K562 (cell line): ENCODE results near the gene CSTA. TPM values are rescaled to one million over a fixed set of nuclear protein-coding genes. Genes with fewer than 3 reads are reported as not detected.

ENCODE experiments used
- ATAC-seq: fragments of 200-7000 bp; cut with Tn5 transposase; 3 replicates; pipeline ENCODE4 v1.9.1; 2020; ENCODE audit warnings: moderate library complexity
- BruUV-seq: library from RNA; stranded (reverse); fragments of 400-500 nt; replicated peaks from 2 replicates; lab custom pipeline; 2021; lab: Mats Ljungman, UMichigan
- CTCF ChIA-PET: fragments of 300-600 bp; formaldehyde crosslinking; extraction: SDS; loops from one replicate; lab custom pipeline; 2021; ENCODE audit warnings: low intra/inter-chr PET ratio; lab: Yijun Ruan, JAX
- POLR2A ChIA-PET: fragments of 300-600, 350-650 bp; sonication (Branson Sonifier 250); formaldehyde crosslinking; extraction: SDS; loops from one replicate; lab custom pipeline; 2021; ENCODE audit warnings: antibody characterized with exemption, inconsistent platforms; lab: Yijun Ruan, JAX
- DNase-seq, 4 experiments: peaks; one replicate each; pipeline versions ENCODE4 v3.0.0 to v3.0.0-alpha.2; 2011 to 2018; ENCODE audit warnings: low spot score in 3 of 4, mixed read lengths in 3 of 4; ENCODE audit errors: extremely low read depth in 1 of 4
- FAIRE-seq: peaks from 2 replicates; lab custom pipeline; 2011; peaks lifted over from hg19 to GRCh38; lab: Jason Lieb, UNC
- H2AFZ ChIP-seq: 2 replicates; pipeline ENCODE4 v1.6.0; 2011; ENCODE audit warnings: low read depth, low read length, control low read depth, inconsistent platforms
- H3K27ac ChIP-seq: fragments of 200-600 bp; 3 replicates; pipeline ENCODE4 v1.8.0; 2011; ENCODE audit warnings: low read depth, mild to moderate bottlenecking, control low read depth, inconsistent platforms, low read length, moderate library complexity, mixed read lengths; ENCODE audit errors: extremely low read depth
- H3K27me3 ChIP-seq, 2 experiments: fragments of 300-600 bp in 1 of 2; 2 replicates in 1 of 2; 3 replicates in 1 of 2; pipeline versions ENCODE4 v1.6.0 to v1.8.0; 2011; ENCODE audit warnings: inconsistent platforms in 2 of 2, low read length in 2 of 2, mild to moderate bottlenecking in 1 of 2, mixed read lengths in 1 of 2, moderate library complexity in 1 of 2; ENCODE audit not compliant: control insufficient read depth in 2 of 2, insufficient read depth in 2 of 2
- H3K36me3 ChIP-seq: fragments of 300-600 bp; 3 replicates; pipeline ENCODE4 v1.8.0; 2011; ENCODE audit warnings: mild to moderate bottlenecking, low read length, inconsistent platforms; ENCODE audit not compliant: control insufficient read depth, insufficient read depth
- H3K4me1 ChIP-seq, 2 experiments: fragments of 200-600 bp in 1 of 2; replicated peaks in 1 of 2; 2 replicates in 1 of 2; 3 replicates in 1 of 2; pipeline versions ENCODE4 v1.5.1 to v1.8.0; 2011; ENCODE audit warnings: inconsistent platforms in 2 of 2, low read length in 2 of 2, mild to moderate bottlenecking in 1 of 2, mixed read lengths in 1 of 2, moderate library complexity in 1 of 2; ENCODE audit not compliant: control insufficient read depth in 2 of 2, insufficient read depth in 2 of 2
- H3K4me2 ChIP-seq: 2 replicates; pipeline ENCODE4 v1.6.1; 2011; ENCODE audit warnings: low read length, control low read depth, inconsistent platforms, mixed read lengths; ENCODE audit not compliant: insufficient read depth
- H3K4me3 ChIP-seq: fragments of 200-600 bp; sonication (generic), shearing (Covaris generic); 2 replicates; pipeline ENCODE4 v1.5.1; 2016; ENCODE audit warnings: control low read depth, inconsistent platforms
- H3K79me2 ChIP-seq: fragments of 200-600 bp; 3 replicates; pipeline ENCODE4 v1.8.0; 2011; ENCODE audit warnings: low read length, inconsistent platforms; ENCODE audit not compliant: control insufficient read depth, insufficient read depth
- H3K9ac ChIP-seq, 2 experiments: 2 replicates each; pipeline versions ENCODE4 v1.6.0 to v1.6.1; 2011; ENCODE audit warnings: low read depth in 2 of 2, low read length in 2 of 2, control low read depth in 1 of 2, inconsistent platforms in 1 of 2, mild to moderate bottlenecking in 1 of 2, mixed read lengths in 1 of 2; ENCODE audit not compliant: insufficient read depth in 1 of 2
- H3K9me1 ChIP-seq: one replicate; pipeline ENCODE4 v1.6.0; 2011; ENCODE audit warnings: inconsistent platforms, mild to moderate bottlenecking, low read length, moderate library complexity; ENCODE audit not compliant: control insufficient read depth, insufficient read depth
- H3K9me3 ChIP-seq: replicated peaks from 2 replicates; pipeline ENCODE4 v1.5.1; 2011; ENCODE audit warnings: low read depth, low read length, inconsistent platforms; ENCODE audit not compliant: control insufficient read depth, insufficient read depth
- H4K20me1 ChIP-seq: replicated peaks from 2 replicates; pipeline ENCODE4 v1.6.1; 2011; ENCODE audit warnings: low read length, inconsistent platforms, mixed read lengths; ENCODE audit not compliant: control insufficient read depth, insufficient read depth
- BCLAF1 ChIP-seq, 2 experiments: fragments of 450-650 bp in 1 of 2; IDR thresholded peaks; 2 replicates each; pipeline ENCODE4 v1.6.1; 2011 to 2017; ENCODE audit warnings: low read depth in 2 of 2, antibody characterized with exemption in 1 of 2, borderline replicate concordance in 1 of 2, low read length in 1 of 2, mild to moderate bottlenecking in 1 of 2, mixed read lengths in 1 of 2; ENCODE audit not compliant: control insufficient read depth in 1 of 2
- CBX2 ChIP-seq: fragments of 200-600 bp; sonication (generic); IDR thresholded peaks from one replicate; pipeline ENCODE4 v1.6.1; 2012; ENCODE audit warnings: mild to moderate bottlenecking, low read length, inconsistent platforms; ENCODE audit not compliant: insufficient read depth, poor library complexity, severe bottlenecking
- KAT2B ChIP-seq: IDR thresholded peaks from one replicate; pipeline ENCODE4 v1.6.1; 2012; ENCODE audit warnings: low read depth, mild to moderate bottlenecking, control low read depth, inconsistent platforms, low read length, moderate library complexity
- KLF13 ChIP-seq: fragments of 450-650 bp; IDR thresholded peaks from 2 replicates; pipeline ENCODE4 v1.6.1; 2016; ENCODE audit warnings: missing genetic modification characterization, low read depth, mild to moderate bottlenecking, missing compliant biosample characterization, moderate library complexity, borderline replicate concordance
- NFYB ChIP-seq: IDR thresholded peaks from 2 replicates; pipeline ENCODE4 v1.6.1; 2011; ENCODE audit warnings: mild to moderate bottlenecking, moderate library complexity; ENCODE audit not compliant: insufficient read length; ENCODE audit errors: extremely low read depth
- NONO ChIP-seq, 2 experiments: fragments of 200-400 bp in 1 of 2; fragments of 450-650 bp in 1 of 2; formaldehyde crosslinking in 1 of 2; IDR thresholded peaks; 2 replicates each; pipeline ENCODE4 v1.6.1; 2017; ENCODE audit warnings: low read depth in 2 of 2, mild to moderate bottlenecking in 2 of 2, moderate library complexity in 2 of 2, low read length in 1 of 2
- PHTF2 ChIP-seq: fragments of 250-450 bp; sonication (Bioruptor Pico); IDR thresholded peaks from 2 replicates; pipeline ENCODE4 v1.5.0; 2021; ENCODE audit warnings: mild to moderate bottlenecking
- RBM39 ChIP-seq: fragments of 200-400 bp; formaldehyde crosslinking; optimal IDR thresholded peaks from 2 replicates; pipeline ENCODE3; 2018; ENCODE audit warnings: low read depth, low read length
- SAFB2 ChIP-seq: fragments of 200-400 bp; formaldehyde crosslinking; IDR thresholded peaks from 2 replicates; pipeline ENCODE4 v1.6.1; 2018; ENCODE audit warnings: borderline replicate concordance, low read length, low read depth, moderate library complexity; ENCODE audit not compliant: severe bottlenecking
- SAP30 ChIP-seq: fragments of 200-600 bp; sonication (generic); IDR thresholded peaks from 2 replicates; pipeline ENCODE4 v1.6.1; 2012; ENCODE audit warnings: borderline replicate concordance, low read depth, mild to moderate bottlenecking, moderate library complexity, low read length, control low read depth, inconsistent platforms; ENCODE audit not compliant: insufficient read depth, poor library complexity, severe bottlenecking
- SMAD3 ChIP-seq: fragments of 450-650 bp; formaldehyde crosslinking; conservative IDR thresholded peaks from 2 replicates; pipeline ENCODE4 v1.4.0; 2020; ENCODE audit warnings: mild to moderate bottlenecking
- SRSF3 ChIP-seq: fragments of 200-400 bp; formaldehyde crosslinking; IDR thresholded peaks from 2 replicates; pipeline ENCODE4 v1.6.1; 2016; ENCODE audit warnings: mild to moderate bottlenecking, low read length, moderate library complexity; ENCODE audit not compliant: insufficient read depth
- TAF9B ChIP-seq: fragments of 450-650 bp; IDR thresholded peaks from 2 replicates; pipeline ENCODE4 v1.6.1; 2018; ENCODE audit warnings: mild to moderate bottlenecking; ENCODE audit not compliant: partially characterized antibody
- TRIM28 ChIP-seq: fragments of 450-650 bp; IDR thresholded peaks from 2 replicates; pipeline ENCODE4 v1.6.1; 2017
- ZNF699 ChIP-seq: fragments of 250-450 bp; sonication (Bioruptor Pico); IDR thresholded peaks from 2 replicates; pipeline ENCODE4 v1.8.0; 2021; ENCODE audit warnings: mild to moderate bottlenecking, moderate library complexity; ENCODE audit not compliant: insufficient replicate concordance
- ZNF77 ChIP-seq: fragments of 250-450 bp; sonication (Bioruptor Pico); IDR thresholded peaks from 2 replicates; pipeline ENCODE4 v1.5.0; 2020
- WGBS: fragments of 100-300 bp; shearing (Covaris generic); methylation state at CpG from one replicate; pipeline ENCODE4 v1.1.6; 2016; ENCODE audit warnings: low coverage, mixed read lengths; ENCODE audit not compliant: insufficient coverage; ENCODE audit errors: missing lambda C conversion rate; 5-methylcytosine and 5-hydroxymethylcytosine counted together
- in situ Hi-C: fragments of 300-500 bp; cut with MboI; formaldehyde crosslinking; loops from 4 replicates; pipeline ENCODE4 v1.15.0; 2018; ENCODE audit warnings: inconsistent platforms, mixed read lengths
- intact Hi-C: fragments of 100-400 bp; cut with micrococcal nuclease; formaldehyde crosslinking; loops from 2 replicates; pipeline ENCODE4 v1.14.2; 2022
- polyA plus RNA-seq, 8 experiments: library from polyadenylated mRNA; depleted of rRNA in 4 of 8; stranded (reverse) in 5 of 8; unstranded in 3 of 8; fragments of >200 nt; fragmentation: Nextera tagmentation in 2 of 8; fragmentation: Illumina TruSeq in 1 of 8; extraction: Ambion mirVana in 2 of 8; extraction: Trizol in 1 of 8; gene quantifications; 2 replicates each; pipeline versions ENCODE4 v1.2.1 to v1.2.3, GENCODE V29; 2011 to 2014; ENCODE audit warnings: inconsistent platforms in 1 of 8, missing spikeins in 1 of 8
- total RNA-seq, 7 experiments: library from RNA; depleted of rRNA in 6 of 7; stranded (reverse); fragments of >200 nt in 6 of 7; fragmentation: Illumina TruSeq in 2 of 7; extraction: Trizol in 2 of 7; gene quantifications; 2 replicates each; pipeline versions ENCODE4 v1.2.1 to v1.2.3, GENCODE V29; 2011 to 2021; ENCODE audit warnings: low replicate concordance in 1 of 7
- TF ChIP-seq, protein P1 (sequence below): sonication (generic); formaldehyde crosslinking; IDR thresholded peaks from 2 replicates; pipeline ENCODE4 v1.5.0; 2020; ENCODE audit warnings: missing genetic modification reagents

CSTA gene
- total and polyA plus RNA-seq, 9 of the 15 experiments (the other 6 are each of a cell fraction or from before 2014, with no cell fraction given), result 0.11 to 3.1 (median 1.1) TPM

- no peak for TF ChIP-seq NONO (IDR thresholded peaks at IDR 0.05; ENCODE audit: low read depth in 2 of 2, low read length in 1 of 2)
Observed at GRCh38 chr3:122284486-122284885, 40.6 kb upstream of the CSTA start (continued).

DNA sequence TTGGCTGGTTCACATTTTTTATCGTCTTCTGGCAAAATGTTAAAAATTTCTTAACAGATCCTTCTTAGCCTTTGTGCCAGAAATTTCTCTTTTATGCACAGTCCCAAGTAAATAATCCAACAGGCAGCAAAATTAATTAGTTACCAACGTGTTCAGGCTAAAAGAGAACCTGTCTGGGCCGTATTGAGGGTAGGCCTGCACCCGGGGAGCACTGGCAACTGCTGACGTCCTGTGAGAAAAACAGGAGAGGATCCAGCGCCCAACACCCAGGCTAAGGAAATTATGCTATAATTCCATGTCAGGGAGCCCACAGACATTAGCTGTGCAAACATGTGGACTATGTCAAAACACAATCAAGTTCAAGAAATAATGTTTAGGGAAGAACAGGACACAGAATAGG is 30.7 kb upstream of the CSTA start:
- CTCF ChIA-PET, result no interaction called here
- POLR2A ChIA-PET, result no interaction called here
- no peaks in the 10 kb centered on the region for H4K20me1 ChIP-seq
- in situ Hi-C loops (no loop called here), intact Hi-C loops (no loop called here)
- no peak for FAIRE-seq
- no peak overlapping the region for H3K4me3 ChIP-seq
- H3K4me1 ChIP-seq, result no peaks in the 10 kb centered on the region
- H3K9me1 ChIP-seq, result no peaks in the 10 kb centered on the region
- no peak overlapping the region for H2AFZ ChIP-seq
- H3K27ac ChIP-seq, result no peak overlapping the region
- H3K27me3 ChIP-seq, result peaks cover 0 to 4% of the 10 kb centered on the region in 2 experiments; a peak in 2 of 5 replicates
- no peaks in the 10 kb centered on the region for H3K9me3 ChIP-seq
- no peak for ATAC-seq
- WGBS, result 8% methylated on average over 6 of the region's 6 CpGs
- BruUV-seq, result no TSS peak
- no peak overlapping the region for H3K9ac ChIP-seq
- no peaks in the 10 kb centered on the region for H3K79me2 ChIP-seq
- no peaks in the 10 kb centered on the region for H3K36me3 ChIP-seq
- DNase-seq, result no peak
- no peak overlapping the region for H3K4me2 ChIP-seq
- TF ChIP-seq TRIM28 (no peak), TAF9B (no peak), BCLAF1 (IDR thresholded peaks at IDR 0.05; ENCODE audit: borderline replicate concordance in 1 of 2, control insufficient read depth in 1 of 2, low read depth in 2 of 2, low read length in 1 of 2) (no peak), PHTF2 (no peak), CBX2 (no peak), SAFB2 (no peak), SAP30 (no peak), ZNF699 (no peak), KAT2B (no peak), RBM39 (no peak), ZNF77 (CRISPR knock-in tag) (no peak), SMAD3 (CRISPR knock-in tag) (no peak), SRSF3 (no peak), KLF13 (tag) (no peak), NFYB (no peak)
- TF ChIP-seq, protein P1, sequence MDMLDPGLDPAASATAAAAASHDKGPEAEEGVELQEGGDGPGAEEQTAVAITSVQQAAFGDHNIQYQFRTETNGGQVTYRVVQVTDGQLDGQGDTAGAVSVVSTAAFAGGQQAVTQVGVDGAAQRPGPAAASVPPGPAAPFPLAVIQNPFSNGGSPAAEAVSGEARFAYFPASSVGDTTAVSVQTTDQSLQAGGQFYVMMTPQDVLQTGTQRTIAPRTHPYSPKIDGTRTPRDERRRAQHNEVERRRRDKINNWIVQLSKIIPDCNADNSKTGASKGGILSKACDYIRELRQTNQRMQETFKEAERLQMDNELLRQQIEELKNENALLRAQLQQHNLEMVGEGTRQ, result no peak
